Measurements from ENCODE around the gene NOL7. TPM values are rescaled to one million over a fixed set of nuclear protein-coding genes. Genes with fewer than 3 reads are reported as not detected.

NOL7 gene
- total and polyA plus RNA-seq, 2 of the 4 experiments (the other 2 are of a cell fraction) = 21.3 to 34.5 TPM

- no TSS peak for BruUV-seq (replicated peaks)
- H3K14ac ChIP-seq (replicated peaks; ENCODE audit: low read depth, low read length) = no peak overlapping the region
- H4K91ac ChIP-seq (ENCODE audit: insufficient read depth, low read depth, low read length) = no peak overlapping the region
- no peak overlapping the region for H3K23ac ChIP-seq (ENCODE audit: low read depth, low read length)
- peaks cover 18 to 51% of the 10 kb centered on the region in 2 experiments for H3K79me1 ChIP-seq (ENCODE audit: low read depth in 1 of 2, low read length in 2 of 2)
- dilution Hi-C loops (cut with HindIII; ENCODE audit: low sequenced_read_pairs, unreplicated experiment) (no loop called here), intact Hi-C loops (cut with micrococcal nuclease) (loop anchor here (5.0 kb wide), 1 partner anchor 36 kb away; no protein-coding TSS in a partner anchor), in situ Hi-C loops (cut with MboI; ENCODE audit: low sequenced_read_pairs) (no loop called here)
- H3K4me1 ChIP-seq (ENCODE audit: control insufficient read depth, insufficient read depth, low read length) = peaks cover 3% of the 10 kb centered on the region; the same call in 1 of the 2 replicates
- no peak overlapping the region for H2BK5ac ChIP-seq (ENCODE audit: low read depth, low read length, poor library complexity, severe bottlenecking)
- no peak overlapping the region for H3K4ac ChIP-seq (ENCODE audit: low read depth, low read length)
- no peak overlapping the region for H3K18ac ChIP-seq (ENCODE audit: low read depth, low read length)
- no peak overlapping the region for H4K5ac ChIP-seq (ENCODE audit: low read depth, low read length)
- H2AFZ ChIP-seq (replicated peaks; ENCODE audit: low read length, poor library complexity) = no peak overlapping the region
- DNase-seq (no peak), ATAC-seq (ENCODE audit: low read depth) (no peak)
- H3K4me3 ChIP-seq (ENCODE audit: insufficient read depth, low read depth, low read length) = no peak overlapping the region
- ChIA-PET POLR2A (ENCODE audit: unreplicated experiment) (no interaction called here), CTCF (no interaction called here)
- no peak overlapping the region for H3K4me2 ChIP-seq (ENCODE audit: low read depth, low read length)
- no peak overlapping the region for H2BK120ac ChIP-seq (ENCODE audit: low read depth, low read length)
- no peak overlapping the region for H4K8ac ChIP-seq (ENCODE audit: low read depth in 2 of 2, low read length in 2 of 2)
- no peaks in the 10 kb centered on the region for H3K36me3 ChIP-seq (ENCODE audit: control insufficient read depth, insufficient read depth, low read length)
- H3K9me1 ChIP-seq (ENCODE audit: insufficient read depth, low read length) = no peaks in the 10 kb centered on the region; the same call in 1 of the 2 replicates
- no peak overlapping the region for H2BK15ac ChIP-seq (ENCODE audit: low read depth, low read length)
- H3K56ac ChIP-seq (ENCODE audit: extremely low read depth, insufficient read depth, low read length) = no peak overlapping the region
- no peak overlapping the region for H2AK9ac ChIP-seq (replicated peaks; ENCODE audit: low read depth, low read length, poor library complexity)
- no peaks in the 10 kb centered on the region for H3K9me3 ChIP-seq (ENCODE audit: control insufficient read depth, insufficient read depth, low read length)
- peaks cover 50% of the 10 kb centered on the region for H4K20me1 ChIP-seq (ENCODE audit: insufficient read depth, low read length)
- TF ChIP-seq CEBPB (IDR thresholded peaks at IDR 0.05; ENCODE audit: low read depth, low read length) (no peak), NFE2L2 (IDR thresholded peaks at IDR 0.05; ENCODE audit: low read depth, low read length) (peak; percentile 88), BHLHE40 (IDR thresholded peaks at IDR 0.05; ENCODE audit: low read depth, low read length) (no peak), SMC3 (IDR thresholded peaks at IDR 0.05; ENCODE audit: low read depth, low read length) (no peak), MAZ (IDR thresholded peaks at IDR 0.05; ENCODE audit: borderline replicate concordance, low read depth, low read length) (no peak), USF2 (IDR thresholded peaks at IDR 0.05; ENCODE audit: low read depth, low read length) (no peak), ELK1 (IDR thresholded peaks at IDR 0.05; ENCODE audit: borderline replicate concordance, low read depth, low read length) (no peak), RFX5 (IDR thresholded peaks at IDR 0.05; ENCODE audit: low read depth, low read length) (no peak), RCOR1 (IDR thresholded peaks at IDR 0.05; ENCODE audit: insufficient replicate concordance, low read length) (no peak), FOS (IDR thresholded peaks at IDR 0.05; ENCODE audit: low read depth, low read length) (no peak), RAD21 (IDR thresholded peaks at IDR 0.05; ENCODE audit: low read length) (no peak), MAFK (IDR thresholded peaks at IDR 0.05; ENCODE audit: low read depth, low read length) (peak; percentile 93), POLR2A (IDR thresholded peaks at IDR 0.05; ENCODE audit: low read depth, low read length) (no peak), CHD1 (IDR thresholded peaks at IDR 0.05; ENCODE audit: low read depth, low read length) (no peak), MXI1 (IDR thresholded peaks at IDR 0.05; ENCODE audit: borderline replicate concordance, low read depth, low read length) (no peak), CTCF (conservative IDR thresholded peaks at IDR 0.05; ENCODE audit: low read depth, low read length) (no peak)
- H2AK5ac ChIP-seq (ENCODE audit: low read depth, low read length) = no peak overlapping the region
- no peak overlapping the region for H3K27ac ChIP-seq (ENCODE audit: insufficient read depth, low read length)
- H2BK20ac ChIP-seq (ENCODE audit: low read depth, low read length) = no peak overlapping the region
- H3K9ac ChIP-seq (ENCODE audit: low read depth, low read length) = no peak overlapping the region
- WGBS, 2 experiments (ENCODE audit: extremely low coverage in 2 of 2, insufficient read length in 1 of 2) = no CpG with 5 or more reads among the region's 2 CpGs
- no peaks in the 10 kb centered on the region for H3K27me3 ChIP-seq (ENCODE audit: control insufficient read depth, insufficient read depth, low read length)
These were observed 53.3 kb downstream of the NOL7 start for GRCh38 chr6:13668291-13668928.

All from IMR-90 (cell line).